ENCODE results near the gene UPF3A.
"Not testable (repeated sequence)": the region's sequence is repeated elsewhere in the genome, so short reads cannot be mapped to it uniquely, and the experiment has no call there.

Gene UPF3A

DNA sequence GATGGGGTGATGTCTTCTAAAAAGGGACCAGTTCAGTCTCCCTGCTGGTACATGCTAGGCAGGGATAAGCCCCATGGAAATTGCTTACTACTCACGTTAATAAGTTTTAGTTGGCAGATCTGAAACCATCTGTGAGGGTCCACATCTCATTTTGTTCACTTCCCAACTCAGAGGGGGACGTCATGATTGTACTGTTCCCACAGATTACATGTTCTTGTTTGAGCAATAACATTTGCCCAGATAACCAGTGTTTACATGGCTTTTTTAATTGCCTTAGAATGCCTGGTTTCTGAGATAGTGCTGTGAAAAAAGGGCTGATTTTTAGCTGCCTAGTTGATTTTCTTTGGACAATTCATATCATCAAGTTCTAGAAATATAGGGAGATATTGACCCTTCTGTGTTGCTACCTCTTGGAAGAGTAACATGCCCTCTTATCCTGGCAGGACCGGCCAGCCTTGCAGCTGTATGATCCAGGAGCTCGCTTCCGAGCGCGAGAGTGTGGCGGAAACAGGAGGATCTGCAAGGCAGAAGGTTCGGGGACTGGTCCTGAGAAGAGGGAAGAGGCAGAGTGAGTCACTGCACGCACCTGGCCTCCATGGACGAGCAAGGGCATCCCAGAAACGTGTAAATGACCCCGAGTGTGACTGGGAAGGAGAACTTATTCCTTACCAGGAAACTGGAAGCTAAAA lies 23.1 kb downstream of the UPF3A start:
- no peak for DNase-seq (ENCODE audit: low read depth in 2 of 2)

DNA sequence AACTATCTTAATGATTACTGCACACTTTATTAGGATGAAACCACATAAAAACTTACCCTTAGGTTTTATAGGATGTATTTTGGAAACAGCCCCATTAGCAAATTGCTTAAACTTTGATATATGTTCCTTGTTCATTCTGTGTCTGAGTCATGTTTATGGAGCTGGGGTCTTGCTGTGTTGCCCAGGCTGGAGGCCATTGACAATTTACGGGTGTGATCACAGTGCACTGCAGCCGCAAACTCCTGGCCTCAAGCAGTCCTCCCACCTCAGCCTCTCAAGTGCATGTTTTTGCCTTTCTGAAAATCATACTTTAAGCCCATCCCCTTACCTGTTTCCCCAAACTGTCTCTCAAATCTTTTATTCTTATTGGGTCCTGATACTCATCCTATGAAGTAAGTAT lies 27.7 kb downstream of the UPF3A start:
- no peak for DNase-seq (ENCODE audit: low read depth in 2 of 2)

DNA sequence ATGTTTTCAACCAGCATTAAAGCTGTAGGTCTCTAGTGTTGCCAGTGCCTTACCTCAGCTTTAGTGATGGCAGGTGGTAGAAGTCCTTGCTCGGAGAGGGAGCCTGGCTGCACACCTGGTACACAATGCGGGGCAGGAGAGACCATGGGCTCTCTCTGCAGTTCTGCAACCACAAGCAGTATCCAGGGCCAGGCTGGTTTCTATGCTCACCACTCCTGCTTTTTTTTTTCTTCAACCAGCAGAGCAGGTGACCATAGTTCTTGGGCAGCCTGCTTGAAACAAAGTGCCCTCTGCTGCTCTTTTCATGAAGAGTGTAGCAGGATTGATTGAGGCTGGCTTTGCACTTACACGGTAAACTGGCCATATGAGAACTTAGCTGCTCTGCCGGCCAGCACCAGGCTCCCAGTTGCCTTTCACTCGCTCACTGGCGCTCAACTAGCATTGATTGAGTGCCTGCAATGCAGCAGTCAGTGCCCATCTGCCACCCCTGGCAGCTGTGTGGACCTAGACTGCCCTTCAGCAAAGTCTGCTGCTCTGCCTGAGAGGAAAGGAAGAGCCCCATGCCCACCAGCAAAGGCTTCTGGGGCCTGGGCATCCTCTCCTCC lies 28.5 kb downstream of the UPF3A start:
- DNase-seq (ENCODE audit: low read depth in 2 of 2): no peak

DNA sequence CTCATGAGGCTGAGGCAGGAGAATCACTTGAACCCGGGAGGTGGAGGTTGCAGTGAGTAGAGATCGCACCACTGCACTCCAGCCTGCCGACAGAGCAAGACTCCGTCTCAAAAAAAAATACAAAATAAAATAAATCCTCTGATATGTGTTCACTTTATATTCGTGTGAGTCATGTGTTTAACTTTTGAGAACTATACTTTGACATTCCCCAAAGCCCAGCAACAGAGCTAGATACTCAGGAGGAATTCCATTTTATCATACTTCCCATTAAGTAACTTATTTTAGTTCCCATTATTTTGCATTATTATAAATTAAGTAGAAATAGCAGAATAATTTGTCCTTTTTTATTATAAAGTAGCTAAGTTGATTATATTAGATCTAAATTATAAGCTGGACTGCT lies 29.6 kb downstream of the UPF3A start:
- DNase-seq (ENCODE audit: low read depth in 2 of 2): no peak

DNA sequence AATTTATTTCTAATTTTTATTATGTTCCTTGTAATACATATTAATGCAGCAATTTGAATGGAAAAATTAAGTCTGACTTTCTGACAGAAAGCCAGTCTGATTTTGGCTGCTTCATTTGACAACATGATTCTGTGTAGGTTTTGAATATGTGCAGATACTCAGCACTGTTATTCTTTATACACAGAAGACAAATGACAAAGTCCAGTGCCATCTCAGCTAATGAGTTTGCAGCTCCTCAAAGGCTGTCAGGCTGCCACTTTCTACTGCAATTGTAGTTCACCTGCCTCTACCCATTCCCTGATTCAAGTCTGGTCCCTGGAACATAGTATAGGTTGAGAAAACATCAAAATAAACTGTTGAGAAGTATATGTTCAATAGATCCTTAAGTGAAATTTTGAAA lies 30.0 kb downstream of the UPF3A start:
- no peak for DNase-seq (ENCODE audit: low read depth in 2 of 2)

DNA sequence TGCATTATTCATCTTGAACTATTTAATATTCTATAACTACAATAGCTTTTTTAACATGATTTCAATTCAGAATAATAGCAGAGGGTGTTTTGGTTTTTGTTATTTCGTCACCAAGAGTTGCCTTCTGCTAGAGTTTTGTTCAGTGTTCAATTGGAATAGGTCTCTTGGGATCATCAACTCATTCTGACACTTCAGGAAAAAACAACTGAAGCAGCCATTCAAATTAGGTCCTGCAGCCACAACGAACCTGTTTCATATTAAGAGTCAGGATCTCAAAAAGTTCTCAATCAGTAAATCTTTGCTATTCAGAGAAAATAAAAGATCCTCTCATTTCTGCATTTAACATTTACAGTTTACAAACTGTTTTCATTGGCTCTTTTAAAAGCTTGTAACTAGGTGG lies 30.5 kb downstream of the UPF3A start:
- no peak for DNase-seq (ENCODE audit: low read depth in 2 of 2)

DNA sequence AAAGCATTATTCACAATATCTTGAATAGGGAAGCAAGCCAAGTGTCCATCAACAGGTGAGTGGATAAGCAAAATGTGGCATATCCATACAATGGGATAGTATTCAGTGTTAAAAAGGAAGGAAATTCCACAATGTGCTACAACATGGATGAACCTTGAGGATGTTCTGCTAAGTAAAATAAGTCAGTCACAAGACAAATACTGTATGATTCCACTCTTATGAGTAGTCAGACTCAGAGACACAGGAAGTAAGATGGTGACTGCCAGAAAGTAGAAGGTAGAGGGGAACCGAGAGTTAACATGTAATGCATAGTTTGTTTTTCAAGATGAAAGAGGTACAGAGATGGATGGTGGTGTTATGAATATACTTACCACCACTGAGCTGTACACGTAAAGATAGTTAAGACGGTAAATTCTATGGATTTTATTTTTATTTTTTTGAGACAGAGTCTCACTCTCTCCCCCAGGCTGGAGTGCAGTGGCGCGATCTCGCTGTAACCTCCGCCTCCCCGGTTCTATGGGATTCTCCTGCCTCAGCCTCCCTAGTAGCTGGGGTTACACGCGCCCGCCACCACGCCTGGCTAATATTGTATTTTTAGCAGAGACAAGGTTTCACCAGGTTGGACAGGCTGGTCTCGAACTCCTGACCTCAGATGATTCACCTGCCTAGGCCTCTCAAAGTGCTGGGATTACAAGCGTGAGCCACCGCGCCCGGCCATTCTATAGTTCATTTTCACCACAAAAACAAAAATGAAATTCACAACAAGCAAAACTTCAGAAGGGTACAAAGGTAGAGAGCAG lies 31.9 kb downstream of the UPF3A start:
- no peak for DNase-seq (ENCODE audit: low read depth in 2 of 2)

DNA sequence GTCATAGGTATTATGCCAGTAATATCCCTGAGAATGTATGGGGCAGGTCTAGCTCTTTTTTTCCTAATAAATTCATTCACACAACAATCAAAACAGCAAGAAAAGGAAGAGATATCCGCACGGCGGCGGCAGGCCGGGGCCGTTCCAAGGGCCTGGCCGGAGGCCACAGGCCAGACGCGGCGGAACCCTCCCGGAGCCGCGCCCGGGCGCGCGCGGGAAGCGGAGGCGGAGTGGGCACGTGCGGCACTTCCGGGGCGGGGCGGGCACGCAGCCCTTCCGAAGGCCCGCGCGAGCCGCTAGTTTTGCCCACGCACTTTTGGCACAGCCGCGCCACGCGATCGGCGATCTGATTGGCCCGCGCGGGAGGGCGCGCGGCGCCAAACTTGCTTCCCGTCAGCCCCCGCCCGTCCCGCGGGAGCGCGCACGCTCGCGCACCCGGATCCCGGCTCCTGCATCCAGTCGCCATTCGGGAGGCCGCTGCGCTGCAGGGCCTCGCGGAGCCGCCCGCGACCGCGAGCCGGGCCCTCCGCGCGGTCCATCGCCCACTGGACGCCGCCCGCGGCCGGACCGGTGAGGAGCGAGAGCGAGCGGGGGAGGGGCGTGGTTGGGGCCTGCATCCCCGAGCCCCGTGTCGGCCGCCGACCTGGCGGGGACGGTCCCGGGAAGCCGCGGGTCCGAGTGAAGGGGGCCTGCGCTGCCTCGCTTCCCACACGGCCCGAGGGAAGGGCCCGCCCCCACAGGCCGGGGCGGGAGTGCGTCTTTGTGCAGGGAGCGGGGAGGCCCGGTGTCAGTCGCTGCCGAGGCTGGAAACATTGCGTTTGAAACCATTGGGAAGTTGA lies 32.9 kb downstream of the UPF3A start, which contains the start of gene CHAMP1:
CHAMP1 (plus strand) TSS at position 430 of the 839 bp plus-strand sequence. CDS start 9,340 bp downstream, outside the sequence.
- DNase-seq (ENCODE audit: low read depth in 2 of 2): peak; percentile 72 to 81

DNA sequence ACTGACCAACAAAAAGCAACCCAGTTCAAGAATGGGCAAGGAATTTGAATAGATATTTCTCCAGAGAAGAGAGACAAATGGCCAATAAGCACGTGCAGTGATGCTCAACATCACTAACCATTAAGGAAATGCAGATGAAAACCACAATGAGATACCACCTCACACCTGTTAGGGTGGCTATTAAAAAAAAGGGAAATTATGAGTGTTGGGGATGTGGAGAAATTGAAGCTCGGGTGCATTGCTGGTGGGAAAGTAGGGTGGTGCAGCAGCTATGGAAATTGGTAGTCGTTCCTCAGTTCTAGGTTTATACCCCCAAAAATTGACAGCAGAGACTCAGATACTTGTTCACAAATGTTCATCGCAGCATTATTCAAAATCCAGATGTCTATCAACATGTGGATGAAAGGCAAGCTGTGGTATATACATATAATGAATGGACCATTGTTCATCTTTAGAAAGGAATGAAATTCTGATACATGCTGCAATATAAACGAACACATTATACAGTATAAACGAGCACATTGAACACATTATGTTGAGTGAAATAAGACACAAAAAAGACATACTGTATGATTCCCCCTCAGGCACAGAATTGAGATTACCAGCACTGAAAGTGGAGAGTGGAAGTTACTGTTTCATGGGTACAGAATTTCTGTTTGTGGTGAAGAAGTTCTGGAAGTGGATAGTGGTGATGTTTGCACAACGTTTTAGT lies 33.8 kb downstream of the UPF3A start:
- no peak for DNase-seq (ENCODE audit: low read depth in 2 of 2)

DNA sequence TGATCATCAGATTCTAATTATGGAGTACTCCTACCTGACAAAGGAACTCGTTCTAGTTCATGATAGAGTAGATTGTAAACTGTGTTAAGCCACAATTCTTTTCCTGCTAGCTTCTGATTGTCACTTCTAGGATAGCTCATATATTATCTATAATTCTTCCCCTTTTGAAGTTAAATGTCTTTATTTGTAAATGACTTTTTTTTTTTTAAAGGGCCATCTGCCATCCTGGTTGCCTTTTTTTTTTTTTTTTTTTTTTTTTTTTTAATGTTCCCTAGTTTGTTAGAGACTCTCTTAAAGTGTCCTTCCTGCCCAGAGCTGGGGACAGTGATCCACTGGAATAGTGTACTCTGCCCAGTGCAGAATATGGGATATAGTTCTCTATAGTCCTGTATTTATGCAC lies 37.2 kb downstream of the UPF3A start:
- no peak for DNase-seq (ENCODE audit: low read depth in 2 of 2)

DNA sequence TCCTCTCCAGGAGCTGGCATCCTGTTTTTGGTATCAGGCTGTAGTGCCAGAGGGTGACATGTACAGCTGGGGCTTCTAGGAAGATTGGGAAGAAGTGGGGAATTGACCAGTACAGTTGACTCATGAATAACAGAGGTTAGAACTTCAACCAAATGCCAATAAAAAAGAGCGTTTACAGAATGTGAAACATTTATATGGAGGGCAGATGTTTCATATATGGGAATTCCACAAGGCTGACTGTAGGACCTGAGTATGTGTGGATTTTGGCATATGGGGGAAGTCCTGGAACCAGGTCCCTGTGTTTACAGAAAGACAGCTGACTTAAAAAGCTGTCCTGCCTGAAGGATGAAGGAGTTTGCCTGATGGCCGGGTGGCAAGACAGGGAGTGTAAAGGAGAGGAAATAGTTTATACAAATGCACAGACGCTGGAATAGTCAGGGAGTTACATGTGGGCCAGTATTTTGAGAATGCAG lies 38.1 kb downstream of the UPF3A start:
- no peak for DNase-seq (ENCODE audit: low read depth in 2 of 2)

DNA sequence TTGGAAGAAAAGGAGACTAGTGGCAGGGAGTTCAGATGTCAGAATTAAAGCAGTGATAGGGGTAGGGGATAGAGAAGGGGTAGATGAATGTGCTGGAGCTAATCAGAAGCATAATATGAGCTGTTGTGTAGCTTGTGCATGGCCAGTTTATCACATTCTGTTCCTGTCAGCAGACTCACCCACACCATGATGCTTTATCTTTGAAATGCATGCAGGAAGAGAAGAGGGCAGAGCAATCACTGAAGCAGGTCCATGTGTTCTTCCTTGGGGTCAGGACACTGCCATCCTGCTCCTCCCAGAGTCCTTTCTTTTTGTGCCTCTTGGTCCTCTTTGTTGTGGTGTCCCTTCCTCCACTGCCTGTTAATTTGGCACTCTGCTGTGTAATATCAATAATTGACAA lies 38.7 kb downstream of the UPF3A start:
- no peak for DNase-seq (ENCODE audit: low read depth in 2 of 2)

DNA sequence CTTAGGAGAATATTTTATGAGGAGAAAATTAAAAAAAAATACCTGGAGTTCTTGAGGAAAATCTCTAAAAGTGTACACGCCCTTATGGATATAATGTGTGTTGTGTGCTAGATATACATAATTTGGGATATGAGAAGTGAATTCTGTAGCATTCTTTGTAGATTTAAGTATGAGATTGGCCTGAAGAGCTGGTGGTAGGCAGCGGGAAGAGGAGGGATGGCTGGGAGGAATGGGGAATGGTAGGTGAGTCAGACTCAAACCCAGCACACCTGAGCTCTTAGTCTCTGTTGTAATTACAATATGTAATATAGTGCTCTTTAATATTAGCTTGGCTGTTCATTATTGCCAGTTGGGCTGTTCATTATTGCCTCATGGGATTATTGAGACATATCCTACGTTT lies 39.9 kb downstream of the UPF3A start:
- no peak for DNase-seq (ENCODE audit: low read depth in 2 of 2)

DNA sequence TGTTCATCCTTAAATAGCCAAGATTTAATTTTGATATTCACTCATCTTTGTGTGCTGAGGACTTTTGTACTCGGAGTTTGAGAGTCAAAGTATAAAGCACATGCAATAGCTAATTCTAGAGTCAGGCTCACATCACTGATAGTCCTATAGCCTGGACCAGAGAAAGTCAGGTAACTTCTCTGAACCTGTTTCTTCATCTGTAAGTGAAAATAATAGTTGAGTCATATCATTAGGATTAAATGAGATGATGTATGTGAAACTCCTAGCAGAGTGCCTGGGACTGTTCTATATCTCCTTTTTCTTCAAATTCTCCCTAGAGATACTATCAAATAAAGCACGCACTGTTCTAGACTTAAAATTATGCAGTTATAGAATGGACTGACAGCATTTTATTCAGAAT lies 41.9 kb downstream of the UPF3A start:
- DNase-seq (ENCODE audit: low read depth in 2 of 2): no peak

DNA sequence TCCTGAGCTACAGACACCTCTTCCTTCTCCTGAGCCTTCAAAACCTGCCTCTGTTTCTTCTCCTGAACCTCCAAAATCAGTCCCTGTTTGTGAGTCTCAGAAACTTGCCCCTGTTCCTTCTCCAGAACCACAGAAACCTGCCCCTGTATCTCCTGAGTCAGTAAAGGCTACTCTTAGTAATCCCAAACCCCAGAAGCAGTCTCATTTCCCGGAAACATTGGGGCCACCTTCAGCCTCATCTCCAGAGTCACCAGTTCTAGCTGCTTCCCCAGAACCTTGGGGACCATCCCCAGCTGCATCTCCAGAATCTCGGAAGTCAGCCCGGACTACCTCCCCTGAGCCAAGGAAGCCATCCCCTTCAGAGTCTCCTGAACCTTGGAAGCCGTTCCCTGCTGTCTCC lies 42.9 kb downstream of the UPF3A start:
- DNase-seq (ENCODE audit: low read depth in 2 of 2): no peak

DNA sequence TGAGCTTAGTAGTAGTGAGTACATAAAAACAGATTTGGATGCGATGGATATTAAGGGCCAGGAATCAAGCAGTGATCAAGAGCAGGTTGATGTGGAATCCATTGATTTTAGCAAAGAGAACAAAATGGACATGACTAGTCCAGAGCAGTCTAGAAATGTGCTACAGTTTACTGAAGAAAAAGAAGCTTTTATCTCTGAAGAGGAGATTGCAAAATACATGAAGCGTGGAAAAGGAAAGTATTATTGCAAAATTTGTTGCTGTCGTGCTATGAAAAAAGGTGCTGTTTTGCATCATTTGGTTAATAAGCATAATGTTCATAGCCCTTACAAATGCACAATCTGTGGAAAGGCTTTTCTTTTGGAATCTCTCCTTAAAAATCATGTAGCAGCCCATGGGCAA lies 44.3 kb downstream of the UPF3A start:
- DNase-seq (ENCODE audit: low read depth in 2 of 2): no peak

DNA sequence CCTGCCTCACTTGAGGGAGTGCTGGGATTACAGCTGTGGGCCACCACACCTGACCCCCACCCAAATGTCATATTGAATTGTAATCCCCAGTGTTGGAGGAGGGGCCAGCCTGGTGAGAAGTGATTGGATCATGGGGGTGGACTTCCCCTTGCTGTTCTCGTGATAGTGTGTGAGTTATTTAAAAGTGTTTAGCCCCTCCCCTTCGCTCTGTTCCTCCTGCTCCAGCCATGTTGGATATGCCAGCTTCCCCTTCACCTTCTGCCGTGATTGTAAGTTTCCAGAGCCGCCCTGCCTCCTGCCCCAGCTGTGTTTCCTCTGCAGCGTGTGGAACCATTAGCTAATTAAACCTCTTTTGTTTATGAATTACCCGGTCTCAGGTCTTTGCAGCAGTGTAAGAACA lies 46.6 kb downstream of the UPF3A start:
- DNase-seq (ENCODE audit: low read depth in 2 of 2): no peak

DNA sequence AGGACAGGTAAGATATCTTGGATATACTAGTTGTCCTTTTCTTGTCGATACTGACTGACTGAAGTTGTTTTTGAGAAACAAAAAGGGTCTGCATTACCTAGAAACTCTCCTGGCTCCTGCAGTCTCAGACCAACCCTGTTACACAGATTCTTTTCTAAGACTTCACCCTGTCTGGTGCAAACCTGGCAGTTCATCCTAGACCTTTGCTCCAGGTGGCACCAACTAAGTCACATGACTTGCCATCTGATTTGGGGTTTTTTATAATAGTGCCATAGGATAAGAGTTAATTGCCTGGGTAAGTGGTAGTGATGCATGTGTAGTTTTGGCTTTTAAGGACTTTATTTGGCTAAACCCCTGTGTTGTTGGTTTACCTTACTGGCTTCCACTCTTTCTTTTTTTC lies 47.2 kb downstream of the UPF3A start:
- DNase-seq (ENCODE audit: low read depth in 2 of 2): no peak

DNA sequence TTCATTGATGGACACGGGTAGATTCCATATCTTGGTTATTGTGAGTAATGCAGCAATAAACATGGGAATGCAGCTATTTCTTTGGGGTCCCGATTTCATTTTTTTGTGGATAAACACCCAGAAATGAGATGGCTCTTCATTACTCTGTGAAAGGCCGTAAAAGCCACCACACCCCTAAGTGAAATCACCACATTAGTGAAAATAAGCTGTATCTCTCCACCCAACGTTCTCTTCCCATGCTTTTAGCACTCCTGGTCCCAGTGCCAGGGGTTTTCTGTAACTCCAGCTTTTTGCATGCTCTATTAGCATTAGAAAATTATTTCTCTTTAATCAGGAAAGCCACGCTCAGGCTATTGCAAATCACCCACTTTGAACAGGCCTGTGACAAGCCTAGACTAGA lies 48.7 kb downstream of the UPF3A start:
- DNase-seq (ENCODE audit: low read depth in 2 of 2): no peak

DNA sequence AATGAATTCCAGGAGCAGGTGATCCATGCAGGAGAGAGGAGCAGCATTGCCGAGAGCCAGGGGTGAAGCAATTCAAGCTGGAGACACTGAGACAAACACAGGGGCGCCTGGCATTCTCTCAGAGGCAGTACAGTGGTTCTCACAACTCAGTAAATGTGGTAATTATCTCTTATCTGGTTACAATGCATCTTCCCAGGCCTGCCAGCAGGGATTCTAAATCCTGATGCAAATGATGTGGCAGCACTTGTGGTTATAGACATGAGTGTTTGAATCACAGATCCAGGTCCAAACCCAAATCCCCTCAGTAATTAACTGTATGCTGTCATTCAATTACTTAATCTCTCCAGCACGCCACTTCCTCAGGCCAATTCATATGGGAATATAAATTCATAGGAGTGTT lies 52.5 kb downstream of the UPF3A start:
- DNase-seq (ENCODE audit: low read depth in 2 of 2): not testable (repeated sequence)

DNA sequence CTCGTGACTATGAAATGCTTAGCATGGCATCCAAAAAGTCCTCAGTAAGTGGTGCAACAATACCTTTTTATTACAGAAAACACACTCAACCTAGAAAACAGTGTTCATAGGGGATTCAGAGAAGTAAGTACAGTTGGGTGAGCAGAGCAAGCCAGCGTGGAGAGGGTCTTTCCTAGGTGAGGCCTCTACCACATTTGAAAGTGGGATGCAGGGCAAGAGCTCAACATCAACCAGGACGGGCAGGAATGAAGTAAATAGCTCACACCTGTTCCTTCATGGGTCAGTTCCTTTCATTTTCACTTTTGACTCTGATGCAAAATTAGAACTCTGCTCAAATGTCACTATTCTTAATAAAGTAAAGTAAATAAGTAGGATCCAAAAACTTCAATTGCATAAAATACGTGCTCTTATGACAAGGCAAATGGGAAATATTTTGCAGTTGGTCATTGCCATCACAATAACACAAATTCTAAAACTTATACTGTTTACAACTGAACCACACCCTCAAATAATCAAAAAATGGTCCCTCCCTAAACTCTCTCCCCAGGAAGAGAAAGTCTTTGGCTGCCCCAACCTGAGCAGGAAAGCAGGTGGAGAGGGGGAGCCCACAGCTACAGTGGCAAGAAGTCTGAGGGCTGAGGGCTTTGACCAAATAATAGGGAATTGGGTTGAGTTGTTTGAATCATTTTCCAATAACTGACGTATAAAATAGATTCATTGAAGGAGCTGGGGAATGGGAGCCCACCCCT lies 53.1 kb downstream of the UPF3A start:
- no peak for DNase-seq (ENCODE audit: low read depth in 2 of 2)
